ENCODE measurements around the gene DCXR. TPM values are rescaled to one million over a fixed set of nuclear protein-coding genes. Genes with fewer than 3 reads are reported as not detected.

Gene DCXR
- total RNA-seq, 1 experiment from 2014 or later, result 120 TPM

GRCh38 chr17:82051776-82052637 lies 14.5 kb upstream of the DCXR start, which contains the start of the genes GPS1 and RFNG:
TSS of gene GPS1 (plus strand) at chr17:82051898. CDS start at chr17:82051932, 34 bp downstream.
TSS of gene RFNG (minus strand) at chr17:82051811. CDS start at chr17:82051766, 45 bp downstream.
- Histone ChIP-seq H2AFZ (no peak within 1 kb of the TSS), H3K27ac (no peak within 1 kb of the TSS), H3K4me2 (peak within 1 kb of the TSS; percentile 88), H4K20me1 (ENCODE audit: insufficient read depth) (no peaks in the 10 kb centered on the region), H3K36me3 (ENCODE audit: low read depth) (no peaks in the 10 kb centered on the region), H3K79me2 (ENCODE audit: low read depth) (peaks cover 13% of the 10 kb centered on the region), H3K27me3 (ENCODE audit: insufficient read depth, low read depth) (no peaks in the 10 kb centered on the region), H3K4me3 (peak within 1 kb of the TSS; percentile 76), H3K9me3 (ENCODE audit: insufficient read depth, low read depth) (no peaks in the 10 kb centered on the region), H3K4me1 (replicated peaks; ENCODE audit: insufficient read depth) (no peaks in the 10 kb centered on the region), H3F3A (ENCODE audit: insufficient read depth, low read depth) (no peaks in the 10 kb centered on the region), H3K9me2 (ENCODE audit: insufficient read depth) (no peaks in the 10 kb centered on the region)
- no peak for TF ChIP-seq EZH2 (IDR thresholded peaks at IDR 0.05; ENCODE audit: low read depth)
- intact Hi-C loops (cut with micrococcal nuclease; ENCODE audit: unreplicated experiment), result no loop called here
- BruUV-seq (replicated peaks), result TSS peak; percentile 45
- DNase-seq, result peak; percentile 46 to 80
- CTCF ChIA-PET, result interaction anchor here (0.7 kb wide), 1 partner anchor 30 kb away, joined by 3 read pairs; the partner anchor contains the start of gene CENPX
- POLR2A ChIA-PET (ENCODE audit: unreplicated experiment), result no interaction called here

DNA sequence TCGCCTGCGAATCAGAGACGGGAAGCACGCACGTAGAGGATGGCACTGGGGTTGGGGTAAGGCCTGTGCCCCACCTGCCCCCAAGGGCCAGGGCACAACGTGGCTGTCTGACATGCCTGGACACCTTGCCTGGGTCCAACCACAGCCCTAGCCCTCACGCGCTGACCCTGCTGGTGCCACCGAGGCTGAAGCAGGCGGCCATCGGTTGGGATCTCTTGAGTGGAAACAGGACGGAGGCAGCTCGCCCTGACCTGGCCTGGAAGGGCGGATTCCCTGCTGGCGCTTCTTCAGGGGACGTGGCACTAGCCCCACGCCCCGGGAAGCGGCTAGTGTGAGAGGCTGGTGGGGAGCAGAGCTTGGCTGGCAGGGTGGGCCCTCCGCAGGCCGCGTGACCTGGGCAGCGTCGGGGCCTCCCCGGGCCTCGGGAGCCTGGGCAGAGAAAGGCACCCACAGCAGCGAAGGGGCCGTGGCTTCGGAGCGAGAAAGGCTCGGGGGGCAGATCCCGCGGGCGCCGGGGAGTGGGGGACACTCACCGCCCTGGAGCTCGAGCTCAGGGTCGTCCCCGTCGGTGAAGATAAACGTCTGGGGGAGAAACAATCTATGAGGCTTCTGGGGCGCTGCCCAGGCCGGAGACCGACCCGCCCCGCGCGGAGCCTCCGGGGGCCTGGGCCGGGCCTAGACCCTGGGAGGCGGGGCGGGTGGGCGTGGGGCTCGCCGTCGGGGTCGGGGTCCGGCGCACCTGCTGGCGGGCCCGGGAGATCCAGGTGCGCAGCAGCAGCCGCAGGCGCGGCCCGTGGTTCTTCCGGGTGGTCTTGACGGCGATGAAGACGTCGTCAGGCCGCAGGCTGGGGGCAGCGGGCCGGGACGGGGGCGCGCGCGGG lies 13.5 kb upstream of the DCXR start:
- Histone ChIP-seq H3K4me3 (peak overlapping the region; percentile 54; the same call in 1 of the 2 replicates), H3K27me3 (ENCODE audit: insufficient read depth, low read depth) (no peaks in the 10 kb centered on the region), H4K20me1 (ENCODE audit: insufficient read depth) (no peaks in the 10 kb centered on the region), H3K27ac (no peak overlapping the region), H3K9me3 (ENCODE audit: insufficient read depth, low read depth) (no peaks in the 10 kb centered on the region), H3K79me2 (ENCODE audit: low read depth) (peaks cover 13% of the 10 kb centered on the region), H3K36me3 (ENCODE audit: low read depth) (no peaks in the 10 kb centered on the region), H3F3A (ENCODE audit: insufficient read depth, low read depth) (no peaks in the 10 kb centered on the region), H3K4me1 (replicated peaks; ENCODE audit: insufficient read depth) (no peaks in the 10 kb centered on the region), H3K4me2 (peak overlapping the region; percentile 74), H2AFZ (no peak overlapping the region), H3K9me2 (ENCODE audit: insufficient read depth) (no peaks in the 10 kb centered on the region)
- intact Hi-C loops (cut with micrococcal nuclease; ENCODE audit: unreplicated experiment), result no loop called here
- no peak for DNase-seq
- ChIA-PET POLR2A (ENCODE audit: unreplicated experiment) (no interaction called here), CTCF (interaction anchor here (0.7 kb wide), 1 partner anchor 29 kb away, joined by 3 read pairs; the partner anchor contains the start of gene CENPX)
- TF ChIP-seq CTCF (conservative IDR thresholded peaks at IDR 0.05) (no peak), EZH2 (IDR thresholded peaks at IDR 0.05; ENCODE audit: low read depth) (no peak)
- no TSS peak for BruUV-seq (replicated peaks)

DNA sequence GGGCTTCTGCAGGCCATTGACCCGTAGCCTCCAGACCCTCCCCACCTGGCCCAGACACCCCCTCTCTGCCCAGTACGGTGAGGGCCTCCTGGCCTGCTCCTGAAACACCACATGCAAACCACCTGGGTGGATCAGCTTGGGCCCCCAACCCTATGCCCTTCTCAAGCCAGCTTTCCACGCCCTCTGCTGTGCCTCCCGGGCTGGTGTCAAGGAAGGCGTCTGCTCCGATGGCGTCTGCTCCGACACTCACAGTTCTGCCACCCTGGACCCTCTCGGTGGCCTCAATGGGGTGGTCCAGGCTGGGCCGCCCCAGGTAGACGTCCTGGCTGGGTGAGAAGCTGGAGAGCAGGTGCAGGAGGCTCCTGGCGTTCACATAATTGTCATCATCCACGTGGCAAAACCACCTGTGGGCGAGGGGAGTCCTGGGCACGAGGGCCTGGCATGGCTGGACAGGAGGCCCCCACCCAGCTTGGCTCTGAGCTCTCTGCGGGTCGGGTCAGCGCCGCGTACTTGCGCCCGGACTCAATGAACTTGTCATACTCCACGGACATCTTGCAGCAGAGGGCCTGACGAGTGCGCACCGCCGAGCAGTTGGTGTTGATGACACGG lies 12.8 kb upstream of the DCXR start:
- Histone ChIP-seq H4K20me1 (ENCODE audit: insufficient read depth) (no peaks in the 10 kb centered on the region), H3K36me3 (ENCODE audit: low read depth) (no peaks in the 10 kb centered on the region), H3K4me1 (replicated peaks; ENCODE audit: insufficient read depth) (no peaks in the 10 kb centered on the region), H3K79me2 (ENCODE audit: low read depth) (peaks cover 13% of the 10 kb centered on the region), H3K4me2 (peak overlapping the region; percentile 74; the same call in 1 of the 2 replicates), H3K27ac (no peak overlapping the region), H3K9me3 (ENCODE audit: insufficient read depth, low read depth) (no peaks in the 10 kb centered on the region), H2AFZ (no peak overlapping the region), H3K27me3 (ENCODE audit: insufficient read depth, low read depth) (no peaks in the 10 kb centered on the region), H3K4me3 (no peak overlapping the region), H3K9me2 (ENCODE audit: insufficient read depth) (no peaks in the 10 kb centered on the region), H3F3A (ENCODE audit: insufficient read depth, low read depth) (no peaks in the 10 kb centered on the region)
- TF ChIP-seq CTCF (conservative IDR thresholded peaks at IDR 0.05) (no peak), EZH2 (IDR thresholded peaks at IDR 0.05; ENCODE audit: low read depth) (no peak)
- CTCF ChIA-PET, result interaction anchor here (0.6 kb wide), 2 partner anchors 14 to 73 kb away, joined by 3 to 12 read pairs; no protein-coding TSS in a partner anchor
- intact Hi-C loops (cut with micrococcal nuclease; ENCODE audit: unreplicated experiment), result no loop called here
- no peak for DNase-seq
- BruUV-seq (replicated peaks), result TSS peak; percentile 23
- POLR2A ChIA-PET (ENCODE audit: unreplicated experiment), result no interaction called here
